Ectodermal cell (in vitro differentiated cells): ENCODE data around the gene COPG1.
"Not testable (repeated sequence)": the region's sequence is repeated elsewhere in the genome, so short reads cannot be mapped to it uniquely, and the experiment has no call there.

Source experiments
- H3K27ac ChIP-seq: 2 replicates; pipeline ENCODE4 v1.7.0; 2013; ENCODE audit warnings: mild to moderate bottlenecking, low read depth, low read length; ENCODE audit not compliant: insufficient read depth, poor library complexity, severe bottlenecking
- H3K27me3 ChIP-seq: 2 replicates; pipeline ENCODE4 v1.7.0; 2013; ENCODE audit warnings: mild to moderate bottlenecking, low read length; ENCODE audit not compliant: insufficient read depth, control insufficient read depth, poor library complexity, severe bottlenecking
- H3K36me3 ChIP-seq: one replicate; pipeline ENCODE4 v1.7.0; 2013; ENCODE audit warnings: low read length; ENCODE audit not compliant: control insufficient read depth, insufficient read depth
- H3K4me1 ChIP-seq: one replicate; pipeline ENCODE4 v1.7.0; 2013; ENCODE audit warnings: low read length; ENCODE audit not compliant: control insufficient read depth, insufficient read depth
- H3K4me3 ChIP-seq: 2 replicates; pipeline ENCODE4 v1.7.0; 2013; ENCODE audit warnings: low read depth, low read length, control low read depth; ENCODE audit not compliant: insufficient read depth
- H3K9me3 ChIP-seq: 2 replicates; pipeline ENCODE4 v1.7.0; 2013; ENCODE audit warnings: mild to moderate bottlenecking, low read length, moderate library complexity; ENCODE audit not compliant: control insufficient read depth
- WGBS, 2 experiments: methylation state at CpG; one replicate each; pipeline ENCODE4 v1.1.7; 2013; ENCODE audit warnings: missing lambda C conversion rate in 2 of 2; 5-methylcytosine and 5-hydroxymethylcytosine counted together

COPG1 gene

GRCh38 chr3:129259612-129260477 lies 10.4 kb downstream of the COPG1 start:
- no peaks in the 10 kb centered on the region for H3K4me1 ChIP-seq
- no peaks in the 10 kb centered on the region for H3K27me3 ChIP-seq
- H3K27ac ChIP-seq, result no peak overlapping the region
- 94 to 96% methylated on average over 7 of the region's 7 CpGs for WGBS, 2 experiments
- no peak overlapping the region for H3K4me3 ChIP-seq
- H3K36me3 ChIP-seq, result peaks cover 61% of the 10 kb centered on the region
- no peaks in the 10 kb centered on the region for H3K9me3 ChIP-seq

- Histone ChIP-seq H3K4me1 (no peaks in the 10 kb centered on the region), H3K9me3 (no peaks in the 10 kb centered on the region), H3K27me3 (no peaks in the 10 kb centered on the region), H3K36me3 (peaks cover 65% of the 10 kb centered on the region), H3K27ac (no peak overlapping the region), H3K4me3 (no peak overlapping the region)
- 96 to 97% methylated on average over 11 of the region's 11 CpGs for WGBS, 2 experiments
Observed at GRCh38 chr3:129260606-129261005, 11.2 kb downstream of the COPG1 start.

- WGBS, 2 experiments, result 93 to 94% methylated on average over 3 of the region's 3 CpGs
- H3K4me3 ChIP-seq, result no peak overlapping the region
- peaks cover 69% of the 10 kb centered on the region for H3K36me3 ChIP-seq
Observed at GRCh38 chr3:129261894-129262293, 12.5 kb downstream of the COPG1 start.

DNA sequence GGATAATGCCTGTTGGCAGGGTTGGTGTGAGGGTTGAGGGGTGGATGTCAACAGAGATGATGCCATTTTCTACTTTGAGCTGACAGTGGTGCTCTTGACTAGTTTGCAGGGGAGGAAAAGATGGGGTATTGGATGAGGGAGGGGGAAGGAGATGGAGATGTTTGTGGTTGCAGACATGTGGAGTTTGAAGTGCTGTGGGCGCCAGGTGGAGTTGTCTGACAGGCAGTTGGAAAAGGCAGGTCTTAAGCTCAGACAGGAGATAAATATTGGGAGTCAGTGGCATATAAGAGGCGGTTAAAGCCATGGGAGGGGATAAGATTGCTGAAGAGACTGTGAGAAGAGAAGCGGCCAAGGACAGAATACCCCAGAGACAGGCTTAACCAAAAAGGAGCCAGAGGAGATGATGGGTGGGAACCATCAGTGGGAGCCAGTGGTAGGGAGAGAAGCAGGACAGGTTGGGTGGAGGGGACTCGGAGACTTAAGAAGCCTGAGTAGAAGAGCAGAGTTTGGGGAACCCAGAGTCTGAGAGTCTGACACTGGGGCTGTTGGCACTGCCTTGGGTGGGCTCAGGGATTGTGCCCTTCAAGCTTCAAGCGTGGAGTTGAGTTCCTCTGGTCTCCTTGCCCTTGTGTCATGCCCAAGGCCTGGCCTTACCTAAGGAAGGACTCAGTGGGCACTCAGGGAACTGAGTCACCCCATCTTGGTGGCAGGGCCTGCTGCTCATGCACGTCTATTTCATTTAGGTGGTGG lies 13.9 kb downstream of the COPG1 start:
- Histone ChIP-seq H3K9me3 (no peaks in the 10 kb centered on the region), H3K27me3 (no peaks in the 10 kb centered on the region), H3K27ac (no peak overlapping the region), H3K4me1 (no peaks in the 10 kb centered on the region), H3K36me3 (peaks cover 68% of the 10 kb centered on the region), H3K4me3 (no peak overlapping the region)
- 95 to 96% methylated on average over 6 of the region's 6 CpGs for WGBS, 2 experiments

More at GRCh38 chr3:129261894-129262293, 12.5 kb downstream of the COPG1 start:
- Histone ChIP-seq H3K27me3 (no peaks in the 10 kb centered on the region), H3K9me3 (no peaks in the 10 kb centered on the region), H3K4me1 (no peaks in the 10 kb centered on the region), H3K27ac (no peak overlapping the region)

DNA sequence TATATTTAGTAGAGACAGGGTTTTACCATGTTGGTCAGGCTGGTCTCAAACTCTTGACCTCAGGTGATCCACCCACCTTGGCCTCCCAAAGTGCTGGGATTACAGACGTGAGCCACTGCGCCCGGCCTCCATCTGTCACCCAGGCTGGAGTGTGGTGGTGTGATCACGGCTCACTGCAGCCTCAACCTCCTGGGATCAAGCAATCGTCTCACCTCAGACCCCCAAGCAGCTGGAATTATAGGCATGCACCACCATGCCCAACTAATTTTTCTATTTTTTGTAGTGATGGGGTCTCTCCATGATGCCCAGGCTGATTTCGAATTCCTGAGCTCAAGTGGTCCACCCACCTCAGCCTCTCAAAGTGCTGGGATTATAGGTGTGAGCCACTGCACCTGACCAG lies 15.6 kb downstream of the COPG1 start:
- 91% methylated on average over 6 of the region's 6 CpGs for WGBS, 2 experiments
- not testable (repeated sequence) for H3K27me3 ChIP-seq, H3K4me1 ChIP-seq, H3K9me3 ChIP-seq, H3K27ac ChIP-seq, H3K4me3 ChIP-seq
- H3K36me3 ChIP-seq, result peaks cover 65% of the 10 kb centered on the region

DNA sequence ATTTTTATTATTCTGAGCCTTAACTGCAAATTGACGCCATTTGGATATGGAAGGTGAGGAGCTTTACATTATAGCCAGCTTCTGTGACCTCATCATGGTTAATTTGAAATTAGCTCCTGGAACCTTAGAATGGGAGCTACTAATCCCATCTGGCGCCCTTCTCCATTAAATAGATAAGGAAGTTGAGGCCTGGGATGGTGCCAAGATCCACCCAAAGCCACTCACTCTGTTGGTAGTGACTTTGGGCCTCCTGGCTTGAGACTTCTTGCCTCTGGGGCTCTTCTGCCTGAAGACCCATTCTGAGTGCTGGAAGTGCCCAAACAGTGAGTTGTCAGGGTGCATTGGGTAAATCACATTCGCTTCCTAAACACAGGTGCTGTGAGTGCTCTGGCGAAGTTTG lies 17.2 kb downstream of the COPG1 start:
- peaks cover 50% of the 10 kb centered on the region for H3K36me3 ChIP-seq

GRCh38 chr3:129268396-129268795 lies 19.0 kb downstream of the COPG1 start:
- Histone ChIP-seq H3K4me1 (no peaks in the 10 kb centered on the region), H3K36me3 (peaks cover 51% of the 10 kb centered on the region), H3K27me3 (no peaks in the 10 kb centered on the region), H3K9me3 (no peaks in the 10 kb centered on the region), H3K27ac (no peak overlapping the region), H3K4me3 (no peak overlapping the region)
- 89 to 95% methylated on average over 4 of the region's 4 CpGs for WGBS, 2 experiments

More for the DNA sequence above, 17.2 kb downstream of the COPG1 start:
- H3K4me3 ChIP-seq, result no peak overlapping the region
- no peaks in the 10 kb centered on the region for H3K4me1 ChIP-seq
- H3K27ac ChIP-seq, result no peak overlapping the region
- WGBS, 2 experiments, result 97 to 98% methylated on average over 4 of the region's 4 CpGs
- H3K27me3 ChIP-seq, result no peaks in the 10 kb centered on the region
- no peaks in the 10 kb centered on the region for H3K9me3 ChIP-seq

DNA sequence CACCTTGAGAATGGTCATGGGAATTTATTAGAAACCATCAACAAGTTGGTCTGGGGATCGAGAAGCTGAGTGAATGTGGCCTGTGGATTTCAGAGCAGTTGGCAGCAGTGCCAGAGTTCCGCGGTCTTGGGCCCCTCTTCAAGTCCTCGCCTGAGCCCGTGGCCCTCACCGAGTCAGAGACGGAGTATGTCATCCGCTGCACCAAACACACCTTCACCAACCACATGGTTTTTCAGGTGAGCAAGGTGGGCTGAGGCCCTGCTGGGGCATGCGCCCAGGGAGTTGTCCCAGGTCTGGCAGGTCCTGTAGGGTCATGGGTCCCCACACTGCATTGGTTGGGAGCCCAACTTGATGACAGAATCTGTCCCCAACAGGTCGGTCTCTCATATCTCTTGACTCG lies 22.3 kb downstream of the COPG1 start:
- H3K27ac ChIP-seq, result no peak overlapping the region
- H3K27me3 ChIP-seq, result no peaks in the 10 kb centered on the region
- peaks cover 52% of the 10 kb centered on the region for H3K36me3 ChIP-seq
- H3K4me1 ChIP-seq, result no peaks in the 10 kb centered on the region
- H3K9me3 ChIP-seq, result no peaks in the 10 kb centered on the region
- no peak overlapping the region for H3K4me3 ChIP-seq
- WGBS, 2 experiments, result 94 to 97% methylated on average over 11 of the region's 11 CpGs

DNA sequence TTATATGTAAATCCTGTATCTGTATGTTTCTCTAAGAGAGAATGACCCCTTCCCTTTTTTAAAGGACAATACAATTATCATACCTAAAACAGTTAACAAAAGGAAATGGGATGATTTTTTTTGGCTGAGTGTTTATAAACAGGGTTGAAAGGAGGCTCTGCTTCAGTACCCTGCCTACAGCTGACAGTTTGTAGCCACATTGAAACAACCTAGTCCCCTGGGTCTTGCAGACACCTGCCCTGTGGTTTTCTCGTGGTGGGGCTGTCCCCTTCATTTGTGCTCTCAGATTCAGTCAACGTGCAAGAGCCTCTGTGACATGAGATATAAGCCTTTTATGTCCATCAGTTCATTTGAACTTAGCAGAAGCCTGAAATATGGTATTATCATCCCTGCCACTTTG lies 27.0 kb downstream of the COPG1 start:
- Histone ChIP-seq H3K9me3 (no peaks in the 10 kb centered on the region), H3K27ac (no peak overlapping the region), H3K36me3 (peaks cover 32% of the 10 kb centered on the region), H3K4me3 (no peak overlapping the region), H3K4me1 (peaks cover 8% of the 10 kb centered on the region), H3K27me3 (no peaks in the 10 kb centered on the region)
- 93 to 98% methylated on average over 2 of the region's 2 CpGs for WGBS, 2 experiments

DNA sequence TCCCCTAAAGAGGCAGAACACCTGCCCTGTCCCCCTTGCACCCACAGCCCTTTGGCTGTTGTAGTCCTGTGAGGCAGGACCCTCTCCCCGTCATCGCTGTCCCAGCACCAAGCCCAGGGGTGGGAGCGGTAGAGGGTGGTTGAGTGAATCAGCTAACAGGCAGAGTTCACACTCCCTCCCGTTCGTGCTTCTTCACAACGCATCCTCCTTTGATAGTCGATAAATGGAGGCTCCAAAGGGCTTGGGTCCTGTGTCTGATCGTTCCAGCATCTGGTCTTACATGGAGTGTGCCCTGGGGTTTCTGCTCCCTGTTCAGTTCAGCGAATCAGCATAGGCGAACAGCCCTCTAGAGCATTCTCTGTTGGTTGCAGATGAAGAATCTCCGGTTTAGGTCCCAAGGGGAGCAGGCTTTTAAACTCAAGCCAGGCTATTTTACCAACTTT lies 28.4 kb downstream of the COPG1 start:
- Histone ChIP-seq H3K36me3 (peaks cover 28% of the 10 kb centered on the region), H3K4me1 (peaks cover 8% of the 10 kb centered on the region), H3K27ac (peak overlapping the region; percentile 93), H3K9me3 (no peaks in the 10 kb centered on the region), H3K27me3 (no peaks in the 10 kb centered on the region), H3K4me3 (peak overlapping the region; percentile 85)
- WGBS, 2 experiments, result 73 to 78% methylated on average over 11 of the region's 11 CpGs
